Activated CD8-positive, alpha-beta T cell treated with anti-CD3 and anti-CD28 coated beads, Interleukin-2, amount 10 ng/mL, durations not matched to agents 7 days and 5 days (primary cell): Measurements from ENCODE around the gene PPM1J. TPM values are rescaled to one million over a fixed set of nuclear protein-coding genes. Genes with fewer than 3 reads are reported as not detected.

Source experiments
- ATAC-seq: fragments of 150-1000 bp; cut with Tn5 transposase; one replicate; pipeline ENCODE4 v1.10.0; 2021; ENCODE audit warnings: moderate library complexity
- CTCF ChIA-PET: fragments of 350-600 bp; sonication (Branson Sonifier 250); formaldehyde crosslinking; loops from one replicate; lab custom pipeline; 2021; ENCODE audit warnings: antibody characterized with exemption; lab: Charles Lee
- POLR2A ChIA-PET: fragments of 350-600 bp; sonication (Branson Sonifier 250); formaldehyde crosslinking; loops from one replicate; lab custom pipeline; 2021; ENCODE audit warnings: antibody characterized with exemption; lab: Charles Lee
- DNase-seq: peaks from one replicate; pipeline ENCODE4 v3.0.0-alpha.2; 2020
- H3K27ac Mint-ChIP-seq: one replicate; pipeline ENCODE4 v1.8.0; 2021; ENCODE audit warnings: mild to moderate bottlenecking, mixed read lengths
- H3K27me3 Mint-ChIP-seq: one replicate; pipeline ENCODE4 v1.8.0; 2021; ENCODE audit warnings: low read depth, mixed read lengths
- H3K36me3 Mint-ChIP-seq: one replicate; pipeline ENCODE4 v1.8.0; 2021; ENCODE audit warnings: low read depth, mixed read lengths
- H3K4me1 Mint-ChIP-seq: one replicate; pipeline ENCODE4 v1.8.0; 2021; ENCODE audit warnings: low read depth, mixed read lengths
- H3K4me3 Mint-ChIP-seq: one replicate; pipeline ENCODE4 v1.8.0; 2021; ENCODE audit warnings: mild to moderate bottlenecking, mixed read lengths
- H3K9me3 Mint-ChIP-seq: one replicate; pipeline ENCODE4 v1.8.0; 2022; ENCODE audit warnings: mixed read lengths; ENCODE audit not compliant: insufficient read depth
- total RNA-seq, 2 experiments: library from RNA; stranded (reverse); gene quantifications; one replicate each; pipeline ENCODE4 v1.2.3, GENCODE V29; 2021

Gene PPM1J
- total RNA-seq, 2 experiments from 2014 or later = not detected

DNA sequence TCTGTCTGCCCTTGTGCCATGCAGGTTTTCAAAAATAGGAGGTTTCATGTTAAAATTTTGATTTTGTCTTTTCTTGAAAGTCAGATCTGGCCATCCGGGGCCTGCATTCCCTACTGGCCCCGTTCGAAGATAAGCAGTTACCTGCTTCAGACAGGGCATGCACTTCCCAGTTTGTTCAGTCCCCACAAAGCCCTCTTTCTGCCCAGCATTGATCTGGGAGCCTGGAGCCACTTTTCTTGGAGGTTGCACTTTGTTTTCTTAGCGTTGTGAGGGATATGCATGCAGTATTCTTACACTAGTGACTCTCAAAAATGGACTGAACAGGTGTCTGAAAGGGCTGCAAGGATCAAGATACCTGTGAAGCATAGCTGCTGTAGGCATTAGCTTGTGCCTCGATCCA lies 29.2 kb downstream of the PPM1J start:
- Mint-ChIP-seq H3K9me3 (no peaks in the 10 kb centered on the region), H3K4me3 (no peak overlapping the region), H3K4me1 (peaks cover 8% of the 10 kb centered on the region), H3K27ac (no peak overlapping the region), H3K27me3 (no peaks in the 10 kb centered on the region), H3K36me3 (peaks cover 16% of the 10 kb centered on the region)
- ChIA-PET POLR2A (no interaction called here), CTCF (no interaction called here)
- ATAC-seq = no peak
- no peak for DNase-seq

DNA sequence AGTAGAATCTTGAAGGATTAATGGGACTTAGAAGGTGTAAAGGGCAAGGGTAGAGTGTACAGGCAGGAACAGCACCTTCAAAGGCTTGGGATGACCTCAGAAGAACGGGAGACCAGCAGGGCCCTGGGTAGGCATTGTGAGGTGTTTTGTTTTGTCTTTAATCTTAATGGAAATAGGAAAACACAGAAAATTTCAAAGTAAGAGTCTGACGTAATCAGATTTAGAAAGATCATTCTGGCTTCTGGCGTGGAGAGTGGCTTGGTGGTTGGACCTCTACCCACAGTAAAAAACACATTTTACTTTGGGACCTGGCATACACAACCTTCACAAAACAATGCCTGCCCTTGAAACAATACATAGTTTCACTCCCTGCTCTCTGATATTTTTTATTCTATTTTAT lies 36.5 kb downstream of the PPM1J start:
- DNase-seq = no peak
- no peak for ATAC-seq
- H3K4me3 Mint-ChIP-seq = no peak overlapping the region
- peaks cover 34% of the 10 kb centered on the region for H3K36me3 Mint-ChIP-seq
- H3K9me3 Mint-ChIP-seq = no peaks in the 10 kb centered on the region
- H3K27ac Mint-ChIP-seq = no peak overlapping the region
- ChIA-PET POLR2A (no interaction called here), CTCF (no interaction called here)
- H3K27me3 Mint-ChIP-seq = no peaks in the 10 kb centered on the region
- H3K4me1 Mint-ChIP-seq = peaks cover 30% of the 10 kb centered on the region

DNA sequence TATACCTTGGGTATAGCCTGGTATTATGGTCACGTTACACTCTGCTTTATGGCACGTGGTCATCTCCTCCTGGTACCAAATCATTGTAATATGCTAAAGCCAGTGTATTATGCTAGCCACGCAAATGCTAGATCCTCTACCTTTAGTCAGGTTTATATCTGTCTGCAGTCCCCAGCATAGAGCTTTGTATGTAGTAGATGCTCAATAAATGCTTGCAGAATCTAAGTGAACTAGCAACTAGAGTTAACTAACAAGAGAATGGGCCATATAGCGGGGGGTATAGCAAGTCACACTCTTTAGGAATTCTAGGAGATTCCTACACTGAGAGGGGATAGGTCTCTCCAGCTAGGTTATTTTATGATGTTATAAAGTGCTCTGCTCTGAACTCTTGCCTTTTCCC lies 37.6 kb downstream of the PPM1J start:
- Mint-ChIP-seq H3K9me3 (no peaks in the 10 kb centered on the region), H3K4me3 (no peak overlapping the region), H3K27ac (no peak overlapping the region), H3K27me3 (no peaks in the 10 kb centered on the region), H3K36me3 (peaks cover 43% of the 10 kb centered on the region), H3K4me1 (peaks cover 41% of the 10 kb centered on the region)
- DNase-seq (no peak), ATAC-seq (no peak)
- ChIA-PET CTCF (no interaction called here), POLR2A (no interaction called here)

DNA sequence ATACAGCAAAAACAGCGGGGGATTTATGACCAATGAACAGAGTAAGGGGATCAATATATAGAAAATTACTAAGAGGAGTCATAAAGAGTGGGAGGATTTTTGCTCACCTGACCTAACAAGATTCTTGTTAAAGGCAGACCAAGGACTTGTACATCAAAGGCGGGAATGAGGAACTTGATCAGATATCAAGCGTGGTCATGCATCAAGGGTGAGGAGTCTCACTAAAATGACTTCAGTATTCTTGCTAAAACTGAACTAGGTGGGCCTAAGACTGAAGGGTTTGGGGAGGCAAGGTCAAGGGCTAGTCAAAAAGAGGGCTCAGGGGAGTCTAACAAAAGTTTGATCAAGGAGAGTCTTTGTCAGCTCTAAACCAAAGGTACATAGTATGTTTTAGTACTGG lies 38.6 kb downstream of the PPM1J start:
- ATAC-seq = no peak
- H3K9me3 Mint-ChIP-seq = no peaks in the 10 kb centered on the region
- ChIA-PET CTCF (interaction anchor here (3.5 to 4.3 kb wide), 2 partner anchors 32 to 39 kb away, joined by 17 to 19 read pairs; partner anchors contain the start of gene PPM1J), POLR2A (interaction anchor here (3.2 kb wide), 1 partner anchor 28 kb away, joined by 21 read pairs; no protein-coding TSS in a partner anchor)
- peaks cover 52% of the 10 kb centered on the region for H3K36me3 Mint-ChIP-seq
- no peak overlapping the region for H3K27ac Mint-ChIP-seq
- H3K27me3 Mint-ChIP-seq = no peaks in the 10 kb centered on the region
- no peak overlapping the region for H3K4me3 Mint-ChIP-seq
- DNase-seq = no peak
- H3K4me1 Mint-ChIP-seq = peaks cover 44% of the 10 kb centered on the region

DNA sequence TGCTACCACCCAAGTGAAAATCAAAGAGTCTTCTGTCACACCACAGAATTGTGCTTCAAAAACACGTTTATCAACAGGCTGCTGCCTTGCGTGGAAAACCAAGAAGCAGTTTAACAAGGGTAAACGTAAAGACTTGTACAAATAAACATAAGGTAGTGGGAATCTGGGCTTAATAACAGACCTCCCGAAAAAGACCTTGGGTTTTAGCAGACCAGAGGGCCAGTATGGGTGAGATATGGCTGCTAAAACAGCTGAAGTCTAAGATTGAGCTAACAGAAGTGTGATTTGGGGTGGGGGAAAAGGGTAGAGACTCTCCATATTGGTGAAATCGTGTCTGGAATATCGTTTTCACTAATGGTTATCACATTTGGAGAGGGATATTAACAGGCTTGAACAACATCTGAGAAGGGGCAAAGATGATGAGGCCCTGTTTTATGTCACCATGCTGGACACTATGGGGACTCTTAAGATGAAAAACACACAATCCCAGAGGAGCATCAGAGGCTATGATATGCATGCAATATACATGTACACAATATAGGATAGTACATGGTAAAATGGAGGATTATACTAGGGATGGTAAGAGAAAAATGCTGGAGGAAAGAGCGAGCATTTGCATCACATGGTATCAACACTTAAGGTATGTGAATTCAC lies 39.3 kb downstream of the PPM1J start:
- Mint-ChIP-seq H3K4me1 (peaks cover 44% of the 10 kb centered on the region), H3K4me3 (peak overlapping the region; percentile 79), H3K27me3 (no peaks in the 10 kb centered on the region), H3K36me3 (peaks cover 56% of the 10 kb centered on the region), H3K27ac (peak overlapping the region; percentile 84), H3K9me3 (no peaks in the 10 kb centered on the region)
- POLR2A ChIA-PET = interaction anchor here (1.2 to 4.6 kb wide), 9 partner anchors 17 to 57 kb away, joined by 3 to 46 read pairs (median 10); partner anchors contain the start of genes CAPZA1 and ST7L
- ATAC-seq = no peak
- CTCF ChIA-PET = interaction anchor here (1.2 to 4.3 kb wide), 5 partner anchors 25 to 174 kb away, joined by 3 to 19 read pairs (median 17); partner anchors contain the start of gene PPM1J
- no peak for DNase-seq

DNA sequence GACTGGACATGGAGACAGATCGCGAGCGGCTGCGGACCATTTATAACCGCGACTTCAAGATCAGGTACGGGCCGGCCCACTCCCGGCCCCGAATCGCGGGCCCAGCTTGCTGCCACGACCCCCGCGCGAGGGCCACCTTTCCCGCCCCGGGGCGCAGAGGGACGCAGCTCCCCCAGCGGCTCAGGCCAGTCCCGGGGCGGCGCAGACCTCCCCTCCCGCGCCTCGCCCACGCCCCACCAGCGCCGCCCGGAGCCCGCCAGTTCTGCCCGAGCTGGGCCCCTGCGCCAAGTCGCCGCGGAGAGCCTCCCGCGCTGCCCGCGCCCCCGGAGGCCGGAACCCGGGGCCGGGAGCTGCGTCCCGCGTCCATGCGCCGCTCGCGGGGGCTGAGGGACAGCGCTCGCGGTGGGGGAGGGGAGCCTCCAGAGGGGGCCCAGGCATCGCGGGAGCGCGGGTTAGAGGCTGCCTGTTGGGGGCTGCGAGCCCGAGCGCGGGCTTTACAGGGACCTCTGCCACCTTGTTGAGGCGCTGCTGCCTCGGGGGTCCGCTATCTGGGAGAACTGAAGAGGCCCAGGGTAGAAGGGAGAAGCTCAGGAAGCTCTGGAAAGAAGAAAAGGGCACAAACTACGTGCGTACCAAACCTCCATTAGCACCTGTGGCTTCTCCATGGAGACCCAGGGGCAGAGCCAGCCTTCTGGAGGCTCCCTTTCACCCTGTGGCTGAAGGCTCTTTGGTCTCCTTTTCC lies 40.0 kb downstream of the PPM1J start:
- Mint-ChIP-seq H3K27me3 (no peaks in the 10 kb centered on the region), H3K9me3 (no peaks in the 10 kb centered on the region), H3K4me1 (peaks cover 44% of the 10 kb centered on the region), H3K27ac (peak overlapping the region; percentile 97), H3K4me3 (peak overlapping the region; percentile 95), H3K36me3 (peaks cover 62% of the 10 kb centered on the region)
- DNase-seq = peak; percentile 47
- peak; percentile 67 for ATAC-seq
- ChIA-PET CTCF (interaction anchor here (0.8 to 4.3 kb wide), 9 partner anchors 22 to 173 kb away, joined by 3 to 19 read pairs (median 5); partner anchors contain the start of gene PPM1J), POLR2A (interaction anchor here (0.6 to 4.6 kb wide), 18 partner anchors 9 to 56 kb away, joined by 3 to 46 read pairs (median 5); partner anchors contain the start of genes CAPZA1 and ST7L)

DNA sequence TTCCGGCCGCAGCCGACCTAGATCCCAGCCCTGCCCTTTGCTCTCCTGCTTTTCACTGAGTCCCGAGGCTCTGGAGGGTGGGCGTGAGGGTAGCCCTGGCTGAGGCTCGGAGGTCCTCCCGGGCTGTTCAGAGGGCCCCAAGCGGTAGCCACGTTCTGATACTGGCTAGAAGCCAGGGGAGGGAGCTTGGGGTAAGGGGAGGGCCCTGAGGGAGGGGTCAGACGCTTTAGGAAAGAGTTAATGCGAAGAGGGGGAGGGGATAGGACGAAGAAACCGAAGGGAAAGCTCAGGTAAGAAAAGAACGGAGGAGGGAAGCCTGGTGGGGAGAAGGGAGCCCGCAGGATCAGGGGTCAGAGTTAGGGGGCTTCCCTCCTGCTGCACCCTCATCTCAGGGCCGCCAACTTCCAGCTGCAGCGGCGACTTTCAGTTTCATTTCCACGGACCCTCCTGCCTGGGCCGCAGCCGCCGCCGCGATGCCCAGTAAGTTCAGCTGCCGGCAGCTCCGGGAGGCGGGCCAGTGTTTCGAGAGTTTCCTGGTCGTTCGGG lies 40.6 kb downstream of the PPM1J start, which contains the start of gene MOV10:
MOV10 (plus strand) TSS at position 220 of the 546 bp plus-strand sequence; CDS start at position 474, 254 bp downstream.
- H3K9me3 Mint-ChIP-seq = no peaks in the 10 kb centered on the region
- H3K27me3 Mint-ChIP-seq = no peaks in the 10 kb centered on the region
- ChIA-PET CTCF (interaction anchor here (0.8 to 4.3 kb wide), 11 partner anchors 21 to 173 kb away, joined by 3 to 19 read pairs (median 5); partner anchors contain the start of gene PPM1J), POLR2A (interaction anchor here (0.6 to 4.6 kb wide), 19 partner anchors 9 to 173 kb away, joined by 3 to 46 read pairs (median 5); partner anchors contain the start of genes CAPZA1 and ST7L)
- peak within 1 kb of the TSS; percentile 95 for H3K4me3 Mint-ChIP-seq
- peaks cover 47% of the 10 kb centered on the region for H3K4me1 Mint-ChIP-seq
- peaks cover 64% of the 10 kb centered on the region for H3K36me3 Mint-ChIP-seq
- DNase-seq = peak; percentile 75
- H3K27ac Mint-ChIP-seq = peak within 1 kb of the TSS; percentile 97
- peak; percentile 77 for ATAC-seq

DNA sequence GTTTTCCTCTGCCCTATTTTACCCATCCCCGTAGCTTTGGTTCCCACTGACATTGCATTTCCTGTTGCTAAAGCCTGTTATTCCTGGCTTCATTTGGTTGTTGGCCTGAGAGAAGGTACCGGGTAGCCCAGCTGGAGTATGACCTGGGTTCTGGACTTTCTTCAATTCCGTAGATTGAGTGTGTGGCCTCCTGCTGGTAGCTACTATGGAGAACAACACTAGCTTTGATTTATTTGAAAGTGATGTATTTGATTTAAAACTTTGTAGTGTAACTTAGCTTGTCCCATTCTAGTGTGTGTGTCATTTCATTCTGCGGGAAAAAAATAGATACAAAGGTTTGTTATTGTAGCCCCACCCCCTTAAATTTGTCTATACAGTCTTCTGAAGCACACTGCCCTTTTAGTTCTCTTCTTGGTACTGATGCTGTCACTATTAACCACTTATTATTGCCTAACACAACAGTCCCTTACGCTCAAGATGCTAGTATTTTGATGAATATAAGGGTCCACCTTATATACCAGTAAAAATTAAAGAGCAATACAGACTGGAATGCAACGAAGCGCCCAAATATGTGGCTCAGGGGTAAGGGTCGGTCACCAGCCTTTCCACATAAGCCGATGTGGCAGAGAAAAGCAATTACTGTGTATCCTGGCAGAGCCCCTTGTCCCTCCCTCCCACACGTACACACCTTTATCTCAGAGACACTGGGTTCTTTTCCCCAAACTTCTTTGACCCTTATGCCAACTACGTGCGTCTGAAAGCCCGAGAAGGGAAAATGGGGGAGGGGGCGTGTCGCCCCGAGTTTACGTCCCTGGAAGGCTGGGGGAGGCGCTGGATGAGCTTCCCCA lies 41.3 kb downstream of the PPM1J start:
- Mint-ChIP-seq H3K9me3 (no peaks in the 10 kb centered on the region), H3K27me3 (no peaks in the 10 kb centered on the region), H3K4me3 (peak overlapping the region; percentile 95), H3K36me3 (peaks cover 69% of the 10 kb centered on the region), H3K4me1 (peaks cover 54% of the 10 kb centered on the region), H3K27ac (peak overlapping the region; percentile 97)
- ATAC-seq (peak; percentile 3), DNase-seq (no peak)
- CTCF ChIA-PET = interaction anchor here (0.6 to 4.3 kb wide), 14 partner anchors 10 to 172 kb away, joined by 3 to 19 read pairs (median 4); partner anchors contain the start of gene PPM1J
- POLR2A ChIA-PET = interaction anchor here (0.6 to 4.6 kb wide), 17 partner anchors 9 to 172 kb away, joined by 3 to 46 read pairs (median 4); partner anchors contain the start of genes CAPZA1 and ST7L

DNA sequence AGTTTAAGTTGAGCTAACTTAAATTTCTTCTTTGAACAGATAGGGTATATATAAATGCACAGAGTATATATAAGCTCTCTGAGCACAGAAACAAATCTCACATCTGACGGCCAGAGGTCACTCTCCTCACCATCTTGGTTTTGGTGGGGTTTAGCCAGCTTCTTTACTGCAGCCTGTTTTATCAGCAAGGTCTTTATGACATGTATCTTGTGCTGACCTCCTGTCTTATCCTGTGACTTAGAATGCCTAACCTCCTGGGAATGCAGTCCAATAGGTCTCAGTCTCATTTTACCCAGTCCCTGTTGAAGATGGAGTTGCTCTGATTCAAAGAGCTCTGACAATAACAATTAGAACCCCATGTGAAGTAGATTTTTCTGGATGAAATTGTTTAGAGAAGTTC lies 42.3 kb downstream of the PPM1J start:
- no peaks in the 10 kb centered on the region for H3K27me3 Mint-ChIP-seq
- ChIA-PET CTCF (interaction anchor here (1.2 to 4.3 kb wide), 6 partner anchors 9 to 51 kb away, joined by 3 to 17 read pairs (median 5); partner anchors contain the start of gene PPM1J), POLR2A (interaction anchor here (1.4 to 4.6 kb wide), 2 partner anchors 31 to 54 kb away, joined by 3 to 46 read pairs; partner anchors contain the start of genes CAPZA1 and ST7L)
- H3K4me1 Mint-ChIP-seq = peaks cover 55% of the 10 kb centered on the region
- DNase-seq (no peak), ATAC-seq (no peak)
- H3K27ac Mint-ChIP-seq = peak overlapping the region; percentile 62
- H3K4me3 Mint-ChIP-seq = no peak overlapping the region
- peaks cover 74% of the 10 kb centered on the region for H3K36me3 Mint-ChIP-seq
- no peaks in the 10 kb centered on the region for H3K9me3 Mint-ChIP-seq

DNA sequence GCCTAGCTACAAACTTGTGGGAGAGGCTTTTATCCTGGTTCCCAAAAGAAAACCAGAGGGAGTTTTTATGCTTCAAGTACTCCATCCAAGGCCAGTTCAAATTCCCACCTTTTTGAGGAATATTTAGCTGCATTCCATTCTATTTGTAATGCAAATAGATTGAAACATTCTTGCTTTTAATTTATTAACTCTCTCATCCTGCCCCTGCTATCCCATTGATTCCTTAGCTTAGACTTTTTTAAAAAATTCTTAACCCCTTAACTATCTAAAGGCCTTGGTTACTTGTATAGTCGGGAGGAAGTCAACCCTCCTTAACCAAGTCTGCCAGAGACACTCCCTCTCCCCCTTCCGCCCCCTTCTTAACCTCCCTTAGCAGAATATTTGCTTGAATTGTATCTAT lies 43.1 kb downstream of the PPM1J start:
- Mint-ChIP-seq H3K4me3 (no peak overlapping the region), H3K36me3 (peaks cover 79% of the 10 kb centered on the region), H3K27me3 (no peaks in the 10 kb centered on the region), H3K4me1 (peaks cover 59% of the 10 kb centered on the region), H3K27ac (peak overlapping the region; percentile 31), H3K9me3 (no peaks in the 10 kb centered on the region)
- no peak for ATAC-seq
- DNase-seq = no peak
- POLR2A ChIA-PET = interaction anchor here (1.4 to 4.6 kb wide), 2 partner anchors 32 to 53 kb away, joined by 3 to 46 read pairs; partner anchors contain the start of genes CAPZA1 and ST7L
- CTCF ChIA-PET = interaction anchor here (0.8 to 1.3 kb wide), 3 partner anchors 10 to 281 kb away, joined by 4 to 5 read pairs (median 5); partner anchors contain the start of gene PPM1J
